MV-4-11 (cell line): ENCODE results near the gene ZNF541.

Source experiments
- DNase-seq: peaks from one replicate; lab custom pipeline; 2025; lab: John Stamatoyannopoulos, UW

ZNF541 gene

DNA sequence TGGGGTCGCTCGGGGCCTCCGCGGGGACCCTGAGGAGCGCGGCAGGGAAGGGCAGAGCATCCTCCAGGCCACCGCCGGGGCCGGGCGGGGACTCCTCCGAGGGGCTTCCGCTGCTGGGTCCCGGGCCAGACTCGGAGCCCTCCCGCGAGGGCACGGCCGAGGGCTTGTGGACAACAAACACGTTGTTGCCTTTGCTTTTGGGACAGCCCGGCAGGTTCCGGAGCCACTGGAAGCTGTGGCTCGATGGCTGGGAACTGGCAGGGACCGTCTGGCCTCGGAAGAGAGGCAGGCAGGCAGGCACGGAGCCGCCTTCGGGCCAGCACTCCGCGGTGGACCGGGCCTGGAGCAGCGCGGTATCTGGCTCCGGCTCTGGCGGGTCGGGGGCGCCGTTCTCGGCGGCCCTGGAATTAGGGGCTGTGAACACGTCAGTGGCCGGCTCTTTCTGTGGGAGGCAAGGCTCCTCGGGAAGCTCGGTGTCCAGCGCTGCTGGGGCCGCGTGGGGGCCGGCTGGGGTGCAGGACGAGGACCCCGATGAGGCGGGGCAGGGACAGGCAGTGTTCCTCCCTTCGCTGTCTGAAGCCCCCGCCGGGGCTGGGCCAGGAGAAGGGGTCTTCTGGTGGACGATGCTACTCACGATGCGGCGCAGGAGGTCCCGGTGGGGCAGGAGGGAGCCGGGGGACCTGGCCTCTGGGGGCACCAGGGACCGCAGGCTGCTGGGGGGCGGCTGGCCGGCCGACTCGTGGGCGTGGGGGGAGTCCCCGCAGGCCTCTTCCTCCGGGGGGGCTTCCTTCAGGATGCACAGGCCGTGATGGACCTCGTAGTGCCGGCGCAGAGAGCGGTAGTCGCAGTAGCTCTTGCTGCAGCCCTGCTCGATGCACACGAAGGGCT, 27.6 kb downstream of the ZNF541 start:
- DNase-seq, result no peak

DNA sequence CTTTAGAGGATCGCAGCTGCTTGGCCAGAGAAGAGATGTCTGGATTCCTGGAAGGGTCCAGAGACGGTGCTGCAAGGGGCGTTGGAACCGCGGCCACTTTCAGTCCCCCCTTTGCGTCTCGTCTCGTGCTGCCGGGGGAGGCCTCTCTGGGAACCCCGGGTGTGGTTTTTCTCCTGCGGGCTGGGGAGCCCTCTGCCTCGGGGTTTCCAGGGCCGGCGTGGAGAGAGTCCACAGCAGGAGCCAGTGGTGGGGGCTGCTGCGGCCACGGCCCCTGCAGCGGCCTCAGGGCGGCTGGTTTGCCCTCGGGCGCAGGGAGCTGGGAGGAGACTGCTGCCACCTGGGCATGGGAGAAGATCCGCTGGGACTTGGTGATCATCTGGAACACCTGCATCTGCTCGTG, 28.5 kb downstream of the ZNF541 start:
- DNase-seq, result no peak

DNA sequence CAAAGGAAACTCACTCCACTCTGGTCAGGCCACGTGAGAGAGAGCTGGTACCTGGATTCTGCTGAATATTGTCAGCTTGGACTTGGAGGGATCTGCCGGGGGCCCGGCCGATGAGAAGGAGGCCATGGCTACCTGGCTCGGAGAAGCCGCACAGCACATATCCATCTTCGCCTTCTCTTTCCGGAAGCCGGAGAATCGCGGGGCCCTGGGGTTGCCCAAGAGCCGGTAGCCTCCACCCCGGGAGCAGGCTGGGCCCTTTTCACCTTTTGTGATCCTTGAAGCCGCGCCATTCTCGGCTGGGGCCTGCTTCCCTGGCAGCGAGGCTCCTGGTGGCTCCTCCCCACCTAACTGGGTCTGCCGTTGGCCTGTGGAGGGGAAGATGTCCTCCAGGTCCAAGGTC, 28.9 kb downstream of the ZNF541 start:
- DNase-seq, result no peak

DNA sequence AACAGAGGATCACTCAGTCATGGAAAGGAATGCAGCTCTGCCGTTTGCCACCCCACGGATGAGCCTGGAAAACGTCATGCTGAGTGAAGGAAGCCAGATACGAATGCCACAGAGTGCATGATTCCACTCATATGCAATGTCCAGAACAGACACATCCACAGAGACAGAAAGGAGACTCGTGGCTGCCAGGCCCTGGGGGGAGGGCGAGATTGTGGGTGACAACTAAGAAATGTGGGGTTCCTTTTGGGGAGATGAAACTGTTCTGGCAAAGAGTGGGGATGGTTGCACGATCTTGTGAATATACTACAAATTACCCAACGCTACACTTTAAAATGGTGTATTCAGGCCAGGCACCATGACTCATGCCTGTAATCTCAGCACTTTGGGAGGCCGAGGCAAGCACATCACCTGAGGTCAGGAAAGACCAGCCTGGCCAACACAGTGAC, 30.9 kb downstream of the ZNF541 start:
- DNase-seq, result no peak

DNA sequence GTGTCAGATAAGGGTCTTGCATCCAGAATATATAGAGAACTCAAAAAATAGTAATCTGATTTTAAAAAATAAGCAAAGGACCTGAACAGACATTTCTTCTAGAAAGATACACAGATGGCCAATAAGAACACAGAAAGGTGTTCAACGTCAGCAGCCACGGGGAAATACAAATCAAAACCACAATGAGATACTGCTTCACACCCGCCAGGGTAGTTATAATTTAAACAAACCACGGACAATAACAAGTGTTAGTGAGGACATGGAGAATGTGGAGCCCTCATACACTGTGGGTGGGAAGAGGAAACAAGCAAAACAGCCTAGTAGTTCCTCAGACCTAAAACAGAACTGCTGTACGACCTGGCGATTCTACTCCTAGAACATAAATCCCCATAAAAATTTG, 31.4 kb downstream of the ZNF541 start:
- DNase-seq, result peak; percentile 27

DNA sequence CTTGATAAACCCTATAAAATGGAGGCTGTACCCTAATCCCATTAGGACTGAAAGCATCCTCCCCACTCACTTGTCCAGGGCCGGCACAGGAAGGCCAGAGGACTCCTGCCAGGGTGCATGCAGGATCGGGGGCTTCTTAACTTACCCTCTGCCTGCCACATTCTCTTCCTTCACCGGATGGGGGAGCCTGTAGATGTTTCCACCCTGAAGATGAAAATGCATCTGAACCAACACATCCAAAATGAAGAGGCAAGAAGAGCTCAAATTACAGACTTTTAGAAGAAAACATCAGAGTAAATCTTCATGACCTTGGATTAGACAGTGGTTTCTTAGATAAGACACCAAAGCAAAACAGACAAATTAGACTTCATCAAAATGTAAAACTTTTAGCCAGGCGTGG, 32.2 kb downstream of the ZNF541 start:
- DNase-seq, result no peak

DNA sequence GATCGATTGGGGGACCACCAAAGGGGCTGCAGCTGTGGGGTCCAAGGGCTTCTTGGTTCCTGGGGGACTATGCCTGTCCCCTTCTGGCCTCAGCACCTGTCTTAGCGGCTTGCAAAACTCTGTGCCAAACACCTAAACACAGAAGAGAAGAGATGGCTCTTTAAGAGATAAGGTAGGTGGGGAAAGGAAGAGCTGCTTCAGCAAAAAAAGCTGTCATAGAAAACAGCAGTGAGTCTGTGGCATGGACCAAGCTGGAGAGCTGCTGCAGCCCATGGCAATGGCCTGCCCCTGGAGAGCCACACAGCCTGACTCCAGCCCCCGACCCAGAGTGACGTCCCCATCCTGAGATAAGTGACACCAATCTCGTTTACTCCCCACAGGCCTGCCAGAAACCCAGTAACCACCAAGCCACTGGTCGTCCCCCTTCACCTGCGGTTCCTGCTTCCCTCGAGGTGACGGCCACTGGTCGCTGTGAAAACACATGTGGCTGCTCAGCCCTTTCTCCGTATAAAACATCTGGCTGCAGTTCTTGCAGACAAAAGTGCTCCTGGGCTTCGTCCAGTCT, 33.1 kb downstream of the ZNF541 start:
- no peak for DNase-seq

DNA sequence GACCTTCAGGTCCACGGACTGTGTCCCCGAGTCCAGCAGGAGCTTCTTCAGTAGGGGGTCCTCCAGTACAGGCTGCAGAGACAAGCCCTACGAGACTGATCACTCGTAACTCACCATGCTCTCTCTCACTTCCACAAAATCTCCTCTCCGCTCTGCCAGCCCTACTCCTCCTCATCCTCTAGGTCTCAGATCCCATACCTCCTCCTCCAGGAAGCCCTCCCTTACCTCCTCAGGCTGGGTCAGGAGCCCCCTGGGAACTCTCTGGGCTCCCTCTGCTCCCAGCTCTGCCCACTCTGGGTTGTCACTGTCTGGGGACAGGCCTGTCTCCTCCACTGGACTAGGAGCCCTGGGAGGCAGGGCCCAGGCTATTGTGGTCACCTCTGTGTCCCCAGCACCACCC, 34.1 kb downstream of the ZNF541 start:
- no peak for DNase-seq

DNA sequence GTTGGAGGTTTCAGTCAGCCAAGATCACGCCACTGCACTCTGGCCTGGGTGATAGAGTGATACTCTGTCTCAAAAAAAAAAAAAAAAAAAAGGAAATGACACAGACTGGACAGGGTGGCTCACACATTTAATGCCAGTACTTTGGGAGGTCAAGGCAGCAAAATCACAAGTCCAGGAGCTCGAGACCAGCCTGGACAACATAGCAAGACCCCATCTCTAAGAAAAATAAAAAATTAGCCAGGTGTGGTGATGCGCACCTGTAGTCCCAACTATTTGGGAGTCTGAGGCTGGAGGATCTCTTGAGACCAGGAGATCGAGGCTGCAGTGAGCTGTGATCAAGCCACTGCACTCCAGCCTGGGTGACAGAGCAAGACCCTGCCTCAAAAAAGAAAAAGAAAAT, 35.5 kb downstream of the ZNF541 start:
- no peak for DNase-seq

DNA sequence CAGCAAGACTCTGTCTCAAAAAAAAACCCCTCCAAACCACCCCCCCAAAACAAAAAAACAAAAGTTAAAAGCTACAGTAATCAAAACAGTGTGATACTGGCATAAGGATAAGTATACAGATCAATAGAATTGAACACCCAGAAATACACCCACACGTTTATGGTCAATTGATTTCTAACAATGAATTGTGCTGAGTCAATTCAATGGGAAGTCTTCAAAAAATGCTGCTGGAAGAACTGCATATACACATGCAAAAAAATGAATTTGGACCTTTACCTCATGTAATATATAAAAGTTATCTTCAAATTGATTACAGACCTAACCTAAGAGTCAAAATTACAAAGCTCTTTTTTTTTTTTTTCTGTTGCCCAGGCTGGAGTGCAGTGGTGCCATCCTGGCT, 38.3 kb downstream of the ZNF541 start:
- no peak for DNase-seq

DNA sequence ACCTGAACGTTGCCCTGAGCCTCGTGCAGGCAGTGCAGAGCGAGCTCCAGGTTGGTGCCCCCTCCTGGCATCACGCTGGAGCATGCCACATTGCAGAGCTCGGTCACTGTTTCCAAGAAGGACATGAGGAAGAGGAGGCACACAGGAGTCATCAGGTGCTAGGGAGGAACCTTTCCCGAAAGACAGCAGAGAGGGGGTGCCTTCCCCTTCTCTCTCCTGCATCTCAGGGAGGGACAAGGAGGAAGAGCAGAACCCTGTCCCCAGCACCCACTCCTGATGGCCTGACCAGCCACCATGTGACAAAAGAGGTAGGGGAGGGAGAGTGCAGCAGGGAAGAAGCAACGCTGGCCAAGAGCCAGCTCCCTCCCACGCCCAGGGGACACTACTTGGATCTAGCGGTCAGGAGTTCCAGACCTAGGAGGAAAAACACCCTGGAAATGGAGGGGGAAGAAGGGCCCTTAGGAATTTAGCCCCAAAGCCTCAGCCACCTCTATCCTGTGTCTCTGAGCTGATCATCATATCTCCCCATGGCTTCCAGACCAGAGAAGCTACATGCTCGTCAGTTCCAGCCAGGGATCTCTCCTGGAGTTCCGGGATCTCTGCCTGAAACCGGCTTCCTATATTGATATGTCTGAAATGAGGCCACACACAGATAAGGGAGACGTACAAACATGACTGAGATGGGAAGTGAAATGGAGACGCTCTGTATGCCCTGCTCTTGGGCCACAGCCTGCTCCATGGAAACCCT, 41.1 kb downstream of the ZNF541 start:
- DNase-seq, result no peak

DNA sequence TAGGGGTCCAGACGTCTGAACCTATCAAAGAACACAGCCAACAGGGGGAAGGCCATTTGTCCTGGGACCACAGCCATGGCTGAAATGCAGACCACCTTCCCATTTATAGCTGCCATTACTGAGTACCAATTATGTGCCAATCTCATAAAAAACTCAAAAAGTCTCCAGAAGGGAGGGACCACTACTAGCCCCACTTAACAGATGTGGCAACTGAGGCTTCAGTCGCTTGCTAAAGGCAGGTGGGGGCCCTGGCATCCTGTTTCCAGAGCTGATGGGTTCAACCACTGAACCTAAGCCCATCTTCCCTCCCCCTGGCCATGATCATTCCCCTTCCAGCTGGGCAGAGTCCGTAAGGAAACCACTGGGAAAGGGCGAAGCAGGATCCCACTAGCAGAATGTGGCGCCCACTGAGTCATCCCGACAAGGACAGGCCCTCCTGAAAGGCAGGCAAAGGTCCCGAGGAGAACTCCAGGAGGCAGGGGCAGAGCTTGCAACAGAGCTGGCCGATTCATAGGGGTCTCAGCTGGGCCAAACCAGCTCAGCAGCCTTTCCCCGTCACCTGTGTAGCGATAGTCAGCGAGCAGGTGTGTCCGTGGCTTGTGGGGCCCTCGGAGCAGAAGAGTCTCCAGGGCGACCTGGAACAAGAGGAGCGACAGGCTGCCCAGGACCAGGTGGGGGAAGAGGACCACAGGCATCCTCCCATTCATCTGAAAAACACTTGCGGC, 43.8 kb downstream of the ZNF541 start:
- no peak for DNase-seq

DNA sequence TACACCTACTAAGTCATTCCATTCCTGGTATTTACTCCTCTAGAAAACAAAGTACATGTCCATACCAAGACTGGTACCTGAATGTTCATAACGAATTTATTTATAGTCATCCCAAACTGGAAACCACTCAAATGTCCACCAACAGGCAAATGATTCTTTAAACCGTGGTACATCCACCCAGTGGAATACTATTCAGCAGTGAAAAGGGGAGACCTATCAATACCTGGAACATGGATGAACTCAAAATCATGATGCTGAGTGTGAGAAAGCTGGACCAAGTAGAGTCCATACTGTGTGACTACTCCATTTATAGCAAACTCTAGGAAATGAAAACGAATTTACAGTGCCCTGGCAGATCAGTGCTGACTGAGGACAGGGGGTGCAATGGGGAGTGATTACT, 46.1 kb downstream of the ZNF541 start:
- DNase-seq, result no peak

DNA sequence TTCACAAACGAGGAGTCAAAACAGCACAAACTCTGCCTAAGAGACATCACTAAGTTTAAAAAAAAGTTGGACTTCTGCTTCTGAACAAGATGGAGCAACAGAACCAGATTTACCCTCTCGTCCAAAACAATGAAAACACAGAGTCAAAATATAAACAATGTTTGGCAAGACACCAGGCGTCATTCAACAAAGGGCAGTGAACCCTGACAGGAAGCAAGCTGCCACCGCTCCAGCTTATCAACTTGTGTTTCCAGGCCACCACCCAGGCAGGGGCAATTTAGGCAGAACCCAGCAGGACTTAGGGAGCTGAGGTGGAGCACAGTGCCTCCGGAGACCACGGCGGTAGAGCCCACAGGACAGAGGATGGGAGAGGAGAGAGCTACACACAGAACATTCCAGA, 49.5 kb downstream of the ZNF541 start:
- DNase-seq, result no peak
